SH-SY5Y (cell line): Measurements from ENCODE around the gene CORIN.

Experiments
- GATA2 ChIP-seq: IDR thresholded peaks from 2 replicates; pipeline ENCODE4 v1.6.1; 2011; ENCODE audit warnings: mild to moderate bottlenecking, low read depth, low read length
- GATA3 ChIP-seq: IDR thresholded peaks from 2 replicates; pipeline ENCODE4 v1.6.1; 2011; ENCODE audit warnings: low read depth, mild to moderate bottlenecking, low read length, moderate library complexity

GRCh38 chr4:47752214-47752613 lies 85.7 kb downstream of the CORIN start:
- TF ChIP-seq GATA2 (no peak), GATA3 (no peak)
